ENCODE measurements around the gene BUD31. TPM values are rescaled to one million over a fixed set of nuclear protein-coding genes. Genes with fewer than 3 reads are reported as not detected.

The BUD31 gene
- total RNA-seq, 1 experiment from 2014 or later: 104 TPM

DNA sequence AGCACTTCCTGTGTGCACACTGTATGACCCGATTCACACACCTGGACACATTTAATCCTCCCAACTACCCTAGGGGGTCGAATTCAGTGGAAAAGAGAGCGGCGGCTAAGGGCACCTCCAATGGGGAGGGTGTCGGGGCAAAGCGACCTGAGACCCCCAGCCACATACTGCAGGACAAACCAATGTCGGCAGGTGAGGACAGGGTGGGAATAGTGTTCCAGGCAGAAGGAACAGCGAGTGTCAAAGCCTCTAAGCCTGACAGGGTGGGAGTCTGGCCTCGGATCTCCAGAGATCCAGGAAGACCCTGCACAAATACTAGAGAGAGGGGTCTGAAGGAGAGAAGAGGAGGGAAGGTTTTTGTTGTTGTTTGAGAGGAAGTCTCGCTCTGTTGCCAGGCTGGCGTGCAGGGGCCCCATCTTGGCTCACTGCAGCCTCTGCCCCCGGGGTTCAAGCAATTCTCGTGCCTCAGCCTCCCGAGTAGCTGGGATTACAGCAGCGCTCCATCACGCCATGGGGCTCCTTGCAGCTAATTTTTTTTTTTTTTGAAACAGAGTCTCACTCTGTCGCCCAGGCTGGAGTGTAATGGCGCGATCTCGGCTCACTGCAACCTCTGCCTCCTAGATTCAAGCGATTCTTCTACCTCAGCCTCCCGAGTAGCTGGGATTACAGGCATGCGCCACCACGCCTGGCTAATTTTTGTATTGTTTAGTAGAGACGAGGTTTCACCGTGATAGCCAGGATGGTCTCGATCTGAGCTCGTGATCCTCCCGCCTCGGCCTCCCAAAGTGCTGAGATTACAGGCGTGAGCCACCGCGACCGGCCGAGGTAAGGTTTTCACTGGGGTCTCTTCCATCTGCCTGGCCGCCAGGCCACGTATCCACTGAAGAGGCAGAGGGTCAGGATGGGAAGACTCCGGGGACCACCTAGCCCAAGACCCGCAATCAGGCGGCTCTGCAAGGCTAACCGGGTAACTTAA is 35.4 kb upstream of the BUD31 start:
- no peak overlapping the region for H2BK120ac ChIP-seq (ENCODE audit: low read depth, low read length, poor library complexity, severe bottlenecking)
- no peak overlapping the region for H3K9ac ChIP-seq (ENCODE audit: extremely low read depth, insufficient read length, low read length)
- no peaks in the 10 kb centered on the region for H3K79me2 ChIP-seq (ENCODE audit: insufficient read depth, low read length)
- H3K27me3 Mint-ChIP-seq (ENCODE audit: low read depth): peaks cover 13% of the 10 kb centered on the region
- no peaks in the 10 kb centered on the region for H4K20me1 ChIP-seq (ENCODE audit: control insufficient read depth, insufficient read depth, insufficient read length)
- no peak overlapping the region for H3K27ac ChIP-seq (ENCODE audit: insufficient read length, low read depth, low read length)
- H2BK20ac ChIP-seq (ENCODE audit: low read depth, low read length, poor library complexity, severe bottlenecking): no peak overlapping the region
- H3K4ac ChIP-seq (ENCODE audit: low read depth, low read length): no peak overlapping the region
- TF ChIP-seq, protein P1, sequence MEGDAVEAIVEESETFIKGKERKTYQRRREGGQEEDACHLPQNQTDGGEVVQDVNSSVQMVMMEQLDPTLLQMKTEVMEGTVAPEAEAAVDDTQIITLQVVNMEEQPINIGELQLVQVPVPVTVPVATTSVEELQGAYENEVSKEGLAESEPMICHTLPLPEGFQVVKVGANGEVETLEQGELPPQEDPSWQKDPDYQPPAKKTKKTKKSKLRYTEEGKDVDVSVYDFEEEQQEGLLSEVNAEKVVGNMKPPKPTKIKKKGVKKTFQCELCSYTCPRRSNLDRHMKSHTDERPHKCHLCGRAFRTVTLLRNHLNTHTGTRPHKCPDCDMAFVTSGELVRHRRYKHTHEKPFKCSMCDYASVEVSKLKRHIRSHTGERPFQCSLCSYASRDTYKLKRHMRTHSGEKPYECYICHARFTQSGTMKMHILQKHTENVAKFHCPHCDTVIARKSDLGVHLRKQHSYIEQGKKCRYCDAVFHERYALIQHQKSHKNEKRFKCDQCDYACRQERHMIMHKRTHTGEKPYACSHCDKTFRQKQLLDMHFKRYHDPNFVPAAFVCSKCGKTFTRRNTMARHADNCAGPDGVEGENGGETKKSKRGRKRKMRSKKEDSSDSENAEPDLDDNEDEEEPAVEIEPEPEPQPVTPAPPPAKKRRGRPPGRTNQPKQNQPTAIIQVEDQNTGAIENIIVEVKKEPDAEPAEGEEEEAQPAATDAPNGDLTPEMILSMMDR (conservative IDR thresholded peaks at IDR 0.05): no peak
- H3K23me2 ChIP-seq (ENCODE audit: insufficient read length, low read depth, low read length, poor library complexity, severe bottlenecking): peaks cover 3% of the 10 kb centered on the region
- peaks cover 7 to 12% (median 8%) of the 10 kb centered on the region in 3 experiments; a peak in 6 of 7 replicates for H3K36me3 Mint-ChIP-seq (ENCODE audit: insufficient read depth in 1 of 3, low read depth in 3 of 3)
- no peak overlapping the region for H4K8ac ChIP-seq (replicated peaks; ENCODE audit: insufficient read length, low read depth, low read length)
- no peak for DNase-seq
- no CpG with 5 or more reads among the region's 41 CpGs for WGBS (ENCODE audit: extremely low coverage, insufficient read length, low lambda C conversion rate)
- no peaks in the 10 kb centered on the region for H3K79me1 ChIP-seq (ENCODE audit: insufficient read depth, low read depth, low read length, poor library complexity, severe bottlenecking)
- no peak overlapping the region for H2BK5ac ChIP-seq (ENCODE audit: insufficient read length, low read length)
- no peak overlapping the region for H2BK12ac ChIP-seq (ENCODE audit: insufficient read length, low read depth, low read length)
- H3K27me3 ChIP-seq (ENCODE audit: insufficient read depth, low read length): no peaks in the 10 kb centered on the region
- H2BK15ac ChIP-seq (ENCODE audit: low read depth, low read length): no peak overlapping the region
- H3K4me1 ChIP-seq (ENCODE audit: insufficient read depth, low read length): no peaks in the 10 kb centered on the region
- no peak overlapping the region for H3K56ac ChIP-seq (ENCODE audit: insufficient read length, low read depth, low read length)
- H2AK5ac ChIP-seq (ENCODE audit: insufficient read length, low read length): no peak overlapping the region
- peaks cover 3% of the 10 kb centered on the region in 2 experiments for H3K4me1 Mint-ChIP-seq
- no peak overlapping the region for H3K23ac ChIP-seq (ENCODE audit: insufficient read length, low read depth, low read length)
- no peaks in the 10 kb centered on the region for H3K9me3 Mint-ChIP-seq
- no peak overlapping the region for H3T11ph ChIP-seq (ENCODE audit: low read length)
- no peak overlapping the region for H3K18ac ChIP-seq (ENCODE audit: insufficient read length, low read depth, low read length)
- H4K5ac ChIP-seq (ENCODE audit: insufficient read length, low read depth, low read length): no peak overlapping the region
- peak overlapping the region; percentile 52 for H3K4me2 ChIP-seq (ENCODE audit: insufficient read depth, insufficient read length, low read length)
- no peak overlapping the region for H3K14ac ChIP-seq (ENCODE audit: insufficient read depth, low read length)
- no peaks in the 10 kb centered on the region for H3K9me3 ChIP-seq (ENCODE audit: control insufficient read depth, low read depth, low read length)
- no peak overlapping the region for H2AFZ ChIP-seq (ENCODE audit: low read length)
- H4K91ac ChIP-seq (ENCODE audit: insufficient read length, low read depth, low read length): no peak overlapping the region
- H3K4me3 Mint-ChIP-seq: peak overlapping the region; percentile 70 to 86
- H3K27ac Mint-ChIP-seq: peak overlapping the region in 2 of 3 experiments; percentile 25 to 48; a peak in 3 of 7 replicates

All from H9 (cell line).